ENCODE measurements around the gene MEI1. TPM values are rescaled to one million over a fixed set of nuclear protein-coding genes. Genes with fewer than 3 reads are reported as not detected.

Gene MEI1
- total RNA-seq, 4 donors from 2014 or later: 0.39 to 1.3 (median 0.44) TPM

GRCh38 chr22:41846268-41846987 lies 147.1 kb downstream of the MEI1 start:
- peaks cover 0 to 1% (median 0%) of the 10 kb centered on the region in 4 donors for H3K36me3 ChIP-seq
- peak overlapping the region in 1 of 4 donors; percentile 12 for H3K27ac ChIP-seq (replicated peaks in 1 of 4)
- WGBS: 72% methylated on average over 10 of the region's 10 CpGs
- H3K9me3 ChIP-seq: no peaks in the 10 kb centered on the region
- TF ChIP-seq CTCF (IDR thresholded peaks at IDR 0.05) (no peak), POLR2A (IDR thresholded peaks at IDR 0.05; ENCODE audit: low read depth) (no peak), EP300 (IDR thresholded peaks at IDR 0.05) (no peak), POLR2AphosphoS5 (IDR thresholded peaks at IDR 0.05) (no peak)
- DNase-seq (ENCODE audit: extremely low spot score): no peak
- H3K4me1 ChIP-seq: peaks cover 27 to 59% (median 50%) of the 10 kb centered on the region in 4 donors
- intact Hi-C loops (cut with DNase I): no loop called here
- H3K4me3 ChIP-seq: no peak overlapping the region
- no peaks in the 10 kb centered on the region for H3K27me3 ChIP-seq

GRCh38 chr22:41847300-41847699 lies 148.0 kb downstream of the MEI1 start:
- Histone ChIP-seq H3K36me3 (peaks cover 0 to 5% (median 0%) of the 10 kb centered on the region in 4 donors), H3K27ac (replicated peaks in 1 of 4) (no peak overlapping the region), H3K4me3 (no peak overlapping the region), H3K4me1 (peaks cover 27 to 57% (median 46%) of the 10 kb centered on the region in 4 donors), H3K9me3 (no peaks in the 10 kb centered on the region), H3K27me3 (no peaks in the 10 kb centered on the region)
- 63% methylated on average over 2 of the region's 2 CpGs for WGBS
- intact Hi-C loops (cut with DNase I): no loop called here
- TF ChIP-seq POLR2AphosphoS5 (IDR thresholded peaks at IDR 0.05): no peak
- TF ChIP-seq CTCF (IDR thresholded peaks at IDR 0.05): no peak
- TF ChIP-seq POLR2A (IDR thresholded peaks at IDR 0.05; ENCODE audit: low read depth): no peak
- TF ChIP-seq EP300 (IDR thresholded peaks at IDR 0.05): no peak
- no peak for DNase-seq (ENCODE audit: extremely low spot score)

GRCh38 chr22:41848468-41848867 lies 149.2 kb downstream of the MEI1 start:
- 51% methylated on average over 5 of the region's 5 CpGs for WGBS
- Histone ChIP-seq H3K9me3 (no peaks in the 10 kb centered on the region), H3K4me1 (peaks cover 27 to 51% (median 44%) of the 10 kb centered on the region in 4 donors), H3K36me3 (peaks cover 0 to 5% (median 0%) of the 10 kb centered on the region in 4 donors), H3K4me3 (no peak overlapping the region), H3K27me3 (no peaks in the 10 kb centered on the region), H3K27ac (replicated peaks in 1 of 4) (no peak overlapping the region)
- no peak for DNase-seq (ENCODE audit: extremely low spot score)
- intact Hi-C loops (cut with DNase I): no loop called here
- TF ChIP-seq CTCF (IDR thresholded peaks at IDR 0.05) (no peak), POLR2A (IDR thresholded peaks at IDR 0.05; ENCODE audit: low read depth) (no peak), POLR2AphosphoS5 (IDR thresholded peaks at IDR 0.05) (peak in 1 of 2 donors; percentile 23), EP300 (IDR thresholded peaks at IDR 0.05) (no peak)

Small RNAs within 50 kb of the gene (small RNA-seq; reads per million reads assigned to genes)
- gene HMGN2P10: 0 reads per million in 3 donors
- 0 reads per million in 3 donors for gene RF00019
- 0 reads per million in 3 donors for gene RNU6-476P
- gene RNU6ATAC22P: 0 reads per million in 3 donors

Other genes starting within 250 kb of the MEI1 start
- 10 to 100 TPM; 36.5 to 46.1 (median 42.2) TPM for gene PHF5A, start 230.8 kb upstream of the MEI1 start, total RNA-seq
- 100 to 1,000 TPM; 141 to 214 (median 166) TPM for gene ACO2, start 230.4 kb upstream of the MEI1 start, total RNA-seq
- 10 to 100 TPM; 20.9 to 28.2 (median 23.0) TPM for gene POLR3H, start 155.0 kb upstream of the MEI1 start, total RNA-seq
- 10 to 100 TPM in 1 of 4 donors, 1 to 10 TPM in 3; 2.9 to 12.4 (median 7.1) TPM for gene CSDC2, start 138.5 kb upstream of the MEI1 start, total RNA-seq
- 10 to 100 TPM; 37.4 to 54.2 (median 39.3) TPM for gene PMM1, start 109.7 kb upstream of the MEI1 start, total RNA-seq
- gene DESI1, start 78.5 kb upstream of the MEI1 start, total RNA-seq: 10 to 100 TPM; 18.6 to 76.5 (median 33.7) TPM
- gene XRCC6, start 78.2 kb upstream of the MEI1 start, total RNA-seq: 100 to 1,000 TPM; 181 to 255 (median 233) TPM
- gene SNU13, start 10.6 kb upstream of the MEI1 start, total RNA-seq: 100 to 1,000 TPM in 2 of 4 donors, 10 to 100 TPM in 2; 79.7 to 115 (median 93.3) TPM
- 10 to 100 TPM in 1 of 4 donors, 1 to 10 TPM in 3; 7.0 to 10.8 (median 8.7) TPM for gene CCDC134, start 101.2 kb downstream of the MEI1 start, total RNA-seq
- gene SREBF2, start 133.6 kb downstream of the MEI1 start, total RNA-seq: 10 to 100 TPM; 56.4 to 97.7 (median 57.2) TPM
- under 1 TPM in 1 of 4 donors, not detected in 3; 0.83 TPM for gene SHISA8, start 215.6 kb downstream of the MEI1 start, total RNA-seq
- under 1 TPM in 2 of 4 donors, not detected in 2; 0.17 to 0.33 TPM for gene TNFRSF13C, start 227.3 kb downstream of the MEI1 start, total RNA-seq
- not detected for gene CENPM, start 247.6 kb downstream of the MEI1 start, total RNA-seq

All from esophagus muscularis mucosa (tissue), 4 donors.